ENCODE measurements around the gene UFD1.

UFD1 gene

DNA sequence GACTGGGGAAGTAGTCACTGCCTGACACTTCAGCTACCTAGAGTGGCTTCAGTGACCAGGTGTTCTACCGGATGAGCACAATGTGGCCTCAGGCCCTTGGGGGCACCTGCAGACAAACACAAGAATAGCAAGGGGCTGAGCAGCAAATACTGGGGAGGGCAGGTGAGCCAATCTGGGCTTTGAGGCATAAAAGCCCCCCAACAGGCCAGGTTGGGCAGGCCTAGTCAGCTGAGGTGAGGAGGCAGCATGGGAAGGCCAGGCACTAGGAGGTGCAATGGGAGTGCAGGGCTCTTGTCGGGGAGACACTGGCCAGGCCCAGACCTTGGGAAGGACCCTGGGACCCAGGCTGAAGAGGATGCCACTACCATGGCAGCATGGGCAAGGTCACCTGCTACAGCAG is 9.0 kb downstream of the UFD1 start:
- no peak for DNase-seq (ENCODE audit: low read depth)

DNA sequence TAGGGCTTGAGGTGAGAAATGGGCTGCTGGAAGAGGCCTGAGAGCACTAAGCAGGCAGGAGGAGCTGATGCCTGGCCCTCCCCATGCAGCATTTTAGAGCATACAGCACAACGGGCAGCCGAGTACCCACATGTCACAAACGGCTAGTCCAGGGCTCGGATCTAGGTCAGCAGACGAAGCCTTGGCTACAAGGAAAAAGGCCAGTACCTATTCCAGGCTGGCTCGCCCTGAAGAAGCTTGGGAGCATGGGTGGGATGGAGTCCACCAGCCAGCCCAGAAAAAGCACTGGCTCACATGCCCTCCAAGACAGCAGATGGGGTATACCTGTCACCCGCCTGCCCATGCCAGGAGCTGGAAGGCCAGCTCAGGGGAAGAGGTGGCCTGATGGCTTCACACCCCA is 9.6 kb downstream of the UFD1 start:
- no peak for DNase-seq (ENCODE audit: low read depth)

DNA sequence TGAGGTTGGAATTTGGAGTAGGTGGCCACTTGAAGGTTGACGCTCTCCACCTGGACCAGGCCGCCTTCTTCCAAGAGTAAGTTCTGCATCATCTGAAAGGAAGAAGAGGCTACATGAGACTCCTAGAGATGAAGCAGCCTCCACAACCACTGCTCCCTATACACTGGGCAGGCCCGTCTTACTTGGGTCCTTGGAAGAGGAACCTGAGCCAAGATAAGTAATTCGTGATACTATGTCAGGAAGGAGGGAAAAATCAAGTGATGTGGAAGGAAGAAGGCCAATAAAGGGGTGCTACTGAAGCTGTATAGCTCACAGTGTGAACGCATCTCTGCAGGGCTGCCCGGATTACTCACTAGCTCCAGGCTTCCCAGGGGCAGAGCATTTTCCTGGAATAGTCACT is 11.1 kb downstream of the UFD1 start:
- DNase-seq (ENCODE audit: low read depth) = no peak

DNA sequence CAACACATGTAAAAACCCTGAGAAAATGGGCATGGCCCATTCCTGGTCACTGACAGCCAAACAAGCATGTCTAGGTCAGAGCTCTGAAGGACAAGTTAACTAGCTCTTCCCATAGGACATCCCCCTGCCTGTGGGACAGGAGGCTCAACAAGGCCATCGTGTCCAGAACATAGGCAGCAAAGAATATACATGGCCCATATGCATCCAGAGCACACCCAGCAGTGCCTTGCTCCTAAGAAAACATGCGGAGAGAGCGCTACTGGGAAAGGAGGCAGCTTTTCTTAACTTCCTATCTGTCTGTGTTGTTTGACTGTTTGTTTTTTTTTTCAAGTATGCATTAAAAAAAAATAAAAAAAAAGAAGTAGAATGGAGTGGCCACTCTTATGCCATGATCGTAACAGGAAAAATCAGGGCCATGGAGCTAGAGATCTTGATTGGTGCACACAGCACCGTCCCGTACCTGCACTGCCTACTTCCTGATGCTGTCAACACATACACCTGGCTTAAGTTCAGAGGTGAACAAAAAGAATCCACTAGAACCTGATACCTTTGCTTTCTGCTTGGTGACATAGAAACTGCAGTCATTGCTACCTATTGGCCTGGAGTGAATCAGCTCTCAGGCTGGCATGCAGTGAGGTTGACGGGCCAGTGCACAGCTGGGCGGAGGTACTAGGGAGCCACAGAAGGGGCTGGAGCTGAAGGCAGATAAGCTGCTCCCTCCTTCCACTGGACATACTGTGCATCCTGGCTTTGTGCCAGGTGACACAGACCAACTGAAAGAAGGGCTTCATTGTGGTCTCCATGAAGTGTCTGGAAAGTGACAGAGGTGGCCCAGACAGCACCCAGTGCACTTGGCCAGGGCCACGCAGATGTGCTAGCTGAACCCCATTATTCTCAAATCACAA is 11.9 kb downstream of the UFD1 start:
- DNase-seq (ENCODE audit: low read depth) = no peak

DNA sequence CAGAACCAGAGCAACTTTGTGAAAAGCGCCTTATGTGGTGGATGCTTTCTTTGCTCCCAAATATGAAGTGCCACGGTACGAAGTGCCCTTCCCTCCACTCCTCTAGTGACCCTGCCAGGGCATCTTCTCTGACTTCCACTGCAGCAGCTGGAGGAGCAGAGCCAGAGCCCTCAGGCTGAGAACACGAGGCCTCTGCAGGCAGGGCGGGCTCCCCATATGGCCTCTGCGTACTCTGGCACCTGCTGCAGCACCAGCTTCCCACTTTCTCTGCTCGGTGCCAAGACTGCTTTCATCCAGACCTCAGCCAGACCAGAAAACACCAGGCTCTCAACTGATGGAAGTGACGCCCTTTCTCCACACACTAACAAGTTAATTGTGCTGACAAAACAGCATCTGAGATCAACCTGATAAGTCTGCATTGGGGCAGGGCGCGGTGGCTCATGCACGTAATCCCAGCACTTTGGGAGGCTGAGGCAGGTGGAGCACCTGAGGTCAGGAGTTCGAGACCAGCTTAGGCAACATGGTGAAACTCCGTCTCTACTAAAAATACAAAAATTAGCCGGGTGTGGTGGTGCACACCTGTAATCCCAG is 12.8 kb downstream of the UFD1 start:
- DNase-seq (ENCODE audit: low read depth) = no peak

DNA sequence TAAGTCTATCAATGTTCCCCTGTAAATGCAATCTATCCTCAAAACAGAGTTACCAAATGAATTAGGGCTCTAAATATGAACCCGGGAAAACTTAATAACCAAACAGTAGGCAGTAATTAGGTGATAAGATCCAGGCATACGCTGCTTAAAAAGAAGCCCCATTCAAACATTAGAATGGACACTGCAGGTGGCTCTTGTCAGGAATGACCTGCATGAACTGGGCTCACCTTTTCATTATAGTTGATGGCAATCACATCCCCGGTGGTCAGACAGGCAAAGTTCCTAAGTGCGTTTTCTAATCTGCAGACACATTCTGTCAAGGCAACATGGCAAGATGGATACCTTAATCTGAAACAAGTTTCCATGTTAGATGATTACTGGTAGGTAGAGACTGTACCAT is 14.0 kb downstream of the UFD1 start:
- no peak for DNase-seq (ENCODE audit: low read depth)

DNA sequence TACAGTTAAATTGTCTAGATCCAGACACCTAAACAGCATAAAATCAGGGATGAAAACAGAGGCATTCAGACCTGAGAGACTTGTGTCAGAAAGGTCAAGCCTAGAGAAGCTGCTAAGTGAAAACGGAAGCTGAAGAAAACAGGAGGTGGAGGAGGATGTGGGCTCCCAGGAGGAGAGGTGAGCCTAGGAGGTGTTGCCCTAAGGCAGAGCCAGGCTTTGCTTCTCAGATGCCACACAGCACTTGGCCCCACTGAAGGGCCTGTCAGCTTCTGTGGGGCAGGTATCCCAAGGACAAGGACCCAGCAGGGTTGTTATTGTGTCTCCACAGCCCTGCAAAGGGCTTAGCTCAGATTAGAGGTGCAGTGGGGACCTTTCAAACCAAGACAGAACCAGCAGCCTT is 14.4 kb downstream of the UFD1 start:
- no peak for DNase-seq (ENCODE audit: low read depth)

DNA sequence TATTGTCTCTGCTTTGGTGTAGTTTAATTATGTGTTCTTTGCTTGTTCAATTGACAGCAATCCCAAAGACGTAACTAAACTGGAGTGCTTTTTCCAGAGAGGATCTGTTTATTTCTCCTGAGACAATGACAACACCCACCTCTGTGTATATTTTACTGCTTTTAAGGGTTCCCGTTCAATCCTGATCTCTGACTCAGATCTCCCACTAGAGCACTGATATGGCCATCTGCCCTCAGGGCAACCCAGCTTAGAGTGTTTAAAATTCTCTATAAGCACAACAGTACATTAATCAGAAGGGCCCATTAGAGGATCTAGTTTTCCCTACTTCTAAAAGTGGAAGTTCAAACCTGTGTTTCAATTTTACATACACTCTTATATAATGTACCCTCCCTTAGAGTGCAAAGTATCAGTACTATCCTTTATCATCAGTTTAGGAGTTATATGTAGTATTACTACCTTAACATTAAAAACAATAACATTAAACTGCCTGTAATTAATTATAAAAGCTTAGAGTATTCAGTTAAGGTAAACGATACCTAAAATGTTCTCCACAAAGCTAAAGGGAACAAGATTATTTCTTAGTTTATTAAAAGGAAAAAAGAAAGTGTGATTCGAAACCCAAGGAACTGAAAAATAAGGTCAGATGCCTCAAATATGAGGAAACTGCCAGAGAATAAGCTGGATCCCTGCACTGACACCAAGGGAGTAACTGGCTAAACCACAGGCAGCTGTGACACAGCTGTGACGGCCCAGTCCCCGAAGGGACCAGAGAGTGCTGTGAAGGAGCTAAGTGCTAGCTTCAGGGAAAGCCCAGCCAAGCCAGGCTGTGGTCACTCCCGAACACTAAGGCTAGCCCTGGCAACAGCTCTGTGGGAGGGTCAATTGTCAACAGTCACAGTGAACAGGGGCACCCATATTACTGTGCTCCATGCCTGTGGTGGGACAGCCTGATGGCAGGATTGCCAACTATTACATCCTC is 15.2 kb downstream of the UFD1 start:
- DNase-seq (ENCODE audit: low read depth) = no peak

DNA sequence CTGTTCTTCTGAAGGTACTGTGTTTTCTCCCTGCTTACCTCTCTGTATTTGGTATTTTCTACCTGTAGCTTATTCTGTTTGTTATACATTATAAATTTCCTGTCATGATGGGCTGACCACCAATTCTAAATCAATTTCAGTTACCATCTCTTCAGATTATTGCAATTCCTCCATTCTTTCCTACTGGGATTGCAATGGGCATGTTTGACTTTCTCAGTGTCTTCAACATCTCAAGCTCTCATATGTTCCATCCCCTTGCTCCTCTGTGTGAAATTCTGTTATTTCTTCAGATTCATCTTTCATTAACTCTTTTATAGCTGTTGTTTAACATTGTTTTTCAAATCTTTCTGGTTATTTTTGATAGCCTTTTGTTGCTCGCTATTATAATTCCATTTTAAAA is 16.0 kb downstream of the UFD1 start:
- no peak for DNase-seq (ENCODE audit: low read depth)

DNA sequence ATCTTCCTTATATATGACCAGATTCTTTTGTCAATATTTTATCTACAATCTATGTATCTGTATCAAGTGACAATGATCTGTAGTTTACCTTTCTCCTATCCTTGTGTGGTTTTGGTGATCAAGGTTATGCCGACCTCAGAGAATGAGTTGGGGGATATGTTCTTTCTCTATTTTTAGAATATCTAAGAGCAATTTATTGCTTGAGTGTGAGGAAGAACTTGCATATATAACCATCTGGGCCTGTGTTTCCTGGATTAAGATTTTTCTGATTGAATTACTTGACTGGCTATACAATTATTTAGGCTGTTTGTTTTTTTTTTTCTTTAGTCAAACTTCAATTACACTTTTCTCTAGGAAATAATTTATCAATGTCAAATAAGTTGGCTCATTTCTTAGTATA is 17.5 kb downstream of the UFD1 start:
- DNase-seq (ENCODE audit: low read depth) = no peak

DNA sequence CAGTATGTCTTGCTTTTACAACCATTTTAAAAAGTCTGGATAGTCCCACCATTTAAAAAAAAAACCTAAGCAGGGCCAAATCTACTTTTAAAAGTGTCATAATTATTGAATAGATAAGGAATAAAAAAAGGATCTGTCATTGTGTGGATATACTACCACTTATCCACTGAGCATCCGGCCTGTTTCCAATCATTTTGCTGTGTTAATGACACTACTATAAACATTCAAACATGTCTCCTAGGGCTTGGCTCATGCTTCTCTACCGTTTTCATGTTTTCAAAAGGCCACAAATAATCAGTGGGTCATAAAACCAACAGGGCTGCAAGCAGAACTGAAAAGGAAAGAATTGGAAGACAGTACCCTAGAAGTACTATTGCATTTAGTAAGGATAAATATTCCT is 19.0 kb downstream of the UFD1 start:
- DNase-seq (ENCODE audit: low read depth) = no peak

DNA sequence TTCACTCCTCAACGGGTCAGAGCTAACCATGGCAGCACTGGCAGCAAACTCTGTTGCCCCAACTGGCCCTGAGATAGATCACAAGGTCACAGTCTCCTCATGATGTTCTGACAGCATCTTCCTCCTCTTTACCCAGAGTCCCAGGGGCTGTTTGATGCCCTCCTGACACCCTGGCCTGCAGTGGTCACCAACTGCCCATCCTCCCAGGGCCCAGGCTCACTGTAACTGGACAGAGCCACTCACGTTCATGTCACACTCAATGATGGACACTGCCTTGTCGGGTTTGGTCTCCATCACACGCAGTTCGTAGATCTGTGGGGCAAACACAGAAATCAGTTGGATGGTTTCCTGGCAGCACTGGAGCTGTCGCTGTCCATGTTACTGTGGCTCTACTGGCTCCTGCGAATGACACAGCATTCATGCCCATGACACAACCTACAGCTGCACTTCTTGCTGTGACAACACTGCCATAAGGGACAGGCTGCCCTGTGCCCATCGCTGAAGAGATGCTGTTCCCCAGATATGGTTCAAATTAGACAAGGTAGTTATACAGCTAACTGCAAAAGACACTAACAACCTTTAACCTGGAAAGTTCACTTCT is 21.1 kb downstream of the UFD1 start:
- DNase-seq (ENCODE audit: low read depth) = no peak

DNA sequence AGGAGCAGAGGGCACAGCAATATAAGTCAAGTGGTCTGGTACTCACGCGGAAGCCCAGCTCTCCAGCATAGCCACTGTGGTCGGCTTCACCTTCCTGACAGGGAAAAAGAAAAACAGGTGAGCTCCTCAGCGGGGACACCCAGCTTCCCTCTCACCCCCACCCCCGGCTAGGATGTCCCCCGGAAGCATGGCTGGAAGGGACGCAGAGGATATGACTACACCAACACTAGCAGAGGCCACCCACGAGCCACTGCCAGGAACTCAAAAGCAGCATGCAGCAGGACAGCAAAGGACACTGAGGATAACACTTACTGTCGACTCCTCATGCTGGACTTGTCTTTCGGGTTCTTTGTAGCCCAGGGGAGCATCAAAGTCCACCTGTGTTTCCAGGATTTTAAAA is 22.5 kb downstream of the UFD1 start:
- DNase-seq (ENCODE audit: low read depth) = no peak

DNA sequence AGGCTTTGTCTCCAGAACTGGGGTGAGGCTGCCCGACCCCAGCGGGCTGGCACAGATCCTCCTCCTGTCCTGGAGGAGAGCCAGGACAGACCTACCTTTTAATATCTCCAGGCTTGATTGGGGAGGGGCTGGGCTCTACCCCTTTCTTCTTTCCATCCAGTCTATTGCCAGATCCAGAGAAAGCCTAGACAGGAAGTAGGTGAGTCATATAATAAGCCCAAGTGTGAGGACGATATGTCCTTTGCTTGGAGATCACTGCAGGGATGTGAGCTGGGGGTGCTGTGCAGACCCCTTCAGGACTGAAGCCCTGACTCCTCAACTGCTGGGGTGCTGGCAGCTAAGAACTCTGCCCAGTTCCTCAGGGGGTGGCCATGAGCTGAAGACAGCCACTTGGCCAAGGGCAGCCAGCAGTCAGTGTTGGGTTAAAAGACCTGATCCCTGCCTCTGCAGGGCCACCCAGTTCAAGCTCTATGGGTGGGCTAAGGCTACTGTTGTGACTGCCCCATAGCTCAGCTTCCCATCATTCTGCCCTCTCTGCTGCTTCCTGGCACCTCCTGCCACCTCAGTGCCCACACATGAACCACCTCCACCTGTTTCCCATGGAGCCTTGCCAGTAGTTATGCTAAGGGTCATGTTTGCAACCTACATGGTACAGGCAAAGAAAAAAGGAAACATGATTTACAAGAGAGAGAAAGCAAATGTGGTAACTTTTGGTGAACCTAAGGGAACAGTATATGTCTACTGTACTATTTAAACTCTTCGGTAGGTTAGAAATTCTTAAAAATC is 23.2 kb downstream of the UFD1 start:
- DNase-seq (ENCODE audit: low read depth) = no peak

DNA sequence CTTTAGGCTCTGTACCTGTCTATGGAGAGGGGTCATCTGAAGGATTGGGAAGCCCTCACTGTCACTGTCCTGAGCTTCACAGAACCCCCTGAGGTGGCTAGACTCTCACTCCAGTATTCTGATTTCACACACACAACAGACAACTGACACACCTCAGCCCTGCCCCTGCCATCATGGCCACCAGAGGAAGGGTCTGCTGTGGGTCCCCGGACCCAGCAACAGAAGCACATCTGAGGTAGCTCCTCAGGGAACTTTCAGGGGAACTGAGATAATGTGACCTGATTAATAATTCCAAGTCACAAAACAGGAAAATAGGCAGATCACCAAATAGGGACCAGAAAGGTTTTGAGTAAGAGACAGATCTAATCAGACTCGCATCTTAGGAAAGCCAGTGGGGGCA is 24.0 kb downstream of the UFD1 start:
- DNase-seq (ENCODE audit: low read depth) = no peak

DNA sequence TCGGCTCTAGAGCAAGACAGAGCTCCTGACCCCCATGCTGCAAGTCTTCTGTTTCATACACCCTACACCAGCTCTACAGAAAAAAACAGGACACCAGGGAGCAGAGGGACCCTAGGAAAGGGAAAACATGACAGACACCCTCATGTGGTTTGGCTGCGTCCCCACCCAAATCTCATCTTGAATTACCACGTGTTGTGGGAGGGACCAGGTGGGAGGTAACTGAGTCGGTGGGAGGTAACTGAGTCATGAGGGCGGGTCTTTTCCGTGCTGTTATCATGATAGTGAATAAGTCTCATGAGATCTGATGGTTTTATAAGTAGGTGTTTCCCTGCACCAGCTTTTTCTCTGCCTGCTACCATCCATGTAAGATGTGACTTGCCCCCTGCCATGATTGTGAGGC is 24.8 kb downstream of the UFD1 start:
- DNase-seq (ENCODE audit: low read depth) = no peak

DNA sequence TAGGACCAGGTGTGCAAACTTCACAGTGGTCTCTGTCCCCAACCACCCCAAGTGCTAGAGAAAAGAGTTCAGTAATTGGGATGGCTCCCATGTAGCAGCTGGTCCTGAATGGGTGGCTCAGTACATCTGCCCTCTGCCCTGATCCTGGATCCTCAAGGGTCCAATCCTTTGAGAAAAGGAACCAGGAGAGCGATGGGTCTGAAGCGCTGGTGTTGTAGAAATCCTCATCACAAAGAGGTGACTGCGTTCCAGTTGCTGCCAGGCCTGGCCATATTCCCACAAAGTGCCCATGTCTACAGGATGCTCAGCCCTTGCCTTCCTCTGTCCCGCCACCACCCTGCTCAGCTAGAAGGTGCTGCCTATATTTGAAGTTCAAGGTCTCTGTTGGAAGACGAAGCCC is 25.3 kb downstream of the UFD1 start:
- no peak for DNase-seq (ENCODE audit: low read depth)

DNA sequence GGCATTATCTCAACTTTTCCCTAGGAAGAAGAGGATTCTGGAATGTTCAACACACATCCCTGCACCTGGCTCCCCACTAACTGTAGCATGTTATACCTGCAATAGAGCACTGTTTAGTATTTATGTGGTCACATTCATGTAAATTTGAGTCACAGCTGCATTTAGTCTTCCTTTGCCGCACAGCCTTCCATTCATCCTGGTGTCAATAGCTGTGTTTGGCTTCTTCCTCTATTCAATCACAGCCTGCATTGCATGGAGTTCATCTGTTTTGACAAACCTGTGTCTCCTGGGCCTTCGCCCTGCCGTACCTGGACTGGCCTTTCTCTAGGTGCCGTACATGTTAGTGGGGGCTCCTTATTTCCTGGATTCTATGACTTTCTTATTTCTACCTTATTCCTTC is 27.4 kb downstream of the UFD1 start:
- no peak for DNase-seq (ENCODE audit: low read depth)

DNA sequence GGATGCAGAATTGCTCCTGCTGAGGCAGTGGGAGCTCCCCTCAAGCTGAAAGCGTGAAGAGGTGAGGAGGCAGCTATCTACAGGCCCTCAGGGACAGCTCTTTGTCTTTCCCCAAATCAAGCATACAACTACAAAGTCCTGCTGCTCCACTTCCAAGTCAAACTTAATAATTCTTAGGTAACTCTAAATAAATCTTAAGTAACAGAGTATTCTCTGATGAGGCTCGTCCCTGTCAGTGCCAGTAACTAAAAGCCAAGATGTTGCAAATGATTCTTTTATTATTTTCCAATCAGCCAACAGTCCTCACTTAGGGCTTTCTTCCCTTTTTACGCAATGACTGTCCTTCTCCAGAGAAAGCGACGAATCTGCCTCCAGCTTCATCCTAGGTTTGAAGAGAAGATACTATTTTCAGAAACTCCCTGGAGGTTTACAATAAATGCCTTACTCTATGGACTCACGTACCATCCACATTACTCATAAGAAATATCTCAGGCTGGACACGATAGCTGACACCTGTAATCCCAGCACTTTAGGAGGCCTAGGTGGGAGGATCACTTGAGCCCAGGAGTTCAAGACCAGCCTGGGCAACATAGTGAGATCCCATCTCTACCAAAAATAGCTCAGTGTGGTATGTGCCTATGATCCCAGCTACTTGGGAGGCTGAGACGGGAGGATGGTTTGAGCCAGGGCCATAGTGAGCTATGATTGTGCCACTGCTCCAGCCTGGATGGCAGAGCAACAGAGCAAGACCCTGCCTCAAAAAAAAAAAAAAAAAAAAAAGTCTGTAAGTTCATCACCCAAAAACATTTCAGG is 28.4 kb downstream of the UFD1 start:
- no peak for DNase-seq (ENCODE audit: low read depth)

DNA sequence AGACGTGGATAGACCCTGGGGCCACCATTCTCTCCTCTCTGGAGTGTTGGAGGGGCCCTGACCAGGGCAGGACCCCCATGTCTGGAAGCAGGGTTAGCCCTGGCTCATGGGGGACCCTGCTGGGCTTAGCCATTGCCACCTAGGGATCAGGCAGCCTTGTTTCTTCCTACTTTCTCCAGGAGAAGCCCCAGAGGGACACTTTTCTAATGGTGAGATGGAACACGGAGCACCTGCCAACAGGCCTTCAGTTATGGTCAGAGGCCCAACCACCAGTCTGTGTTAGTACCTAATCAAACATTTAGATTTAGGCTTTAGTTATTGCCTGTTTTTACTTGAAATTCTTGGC is 29.6 kb downstream of the UFD1 start:
- no peak for DNase-seq (ENCODE audit: low read depth)

All from stimulated activated CD8-positive, alpha-beta memory T cell treated with anti-CD3 and anti-CD28 coated beads, Interleukin-12 subunit alpha, Interleukin-12 subunit beta, amount 100 ng/mL, for 4 hours (primary cell).